ENCODE measurements around the gene VAC14. TPM values are rescaled to one million over a fixed set of nuclear protein-coding genes. Genes with fewer than 3 reads are reported as not detected.

VAC14 gene
- total RNA-seq, 1 donor from 2014 or later = 36.3 TPM

- no peak for DNase-seq
- H3K36me3 Mint-ChIP-seq (ENCODE audit: low read depth) = peaks cover 26% of the 10 kb centered on the region
- H3K27me3 Mint-ChIP-seq = no peaks in the 10 kb centered on the region
- peak overlapping the region; percentile 71 for H3K27ac Mint-ChIP-seq
- intact Hi-C loops (cut with micrococcal nuclease) = no loop called here
- peaks cover 55% of the 10 kb centered on the region for H3K4me1 Mint-ChIP-seq
- no peaks in the 10 kb centered on the region for H3K9me3 Mint-ChIP-seq
- H3K4me3 Mint-ChIP-seq = no peak overlapping the region
Observed at GRCh38 chr16:70740174-70740913, 60.6 kb downstream of the VAC14 start.

DNA sequence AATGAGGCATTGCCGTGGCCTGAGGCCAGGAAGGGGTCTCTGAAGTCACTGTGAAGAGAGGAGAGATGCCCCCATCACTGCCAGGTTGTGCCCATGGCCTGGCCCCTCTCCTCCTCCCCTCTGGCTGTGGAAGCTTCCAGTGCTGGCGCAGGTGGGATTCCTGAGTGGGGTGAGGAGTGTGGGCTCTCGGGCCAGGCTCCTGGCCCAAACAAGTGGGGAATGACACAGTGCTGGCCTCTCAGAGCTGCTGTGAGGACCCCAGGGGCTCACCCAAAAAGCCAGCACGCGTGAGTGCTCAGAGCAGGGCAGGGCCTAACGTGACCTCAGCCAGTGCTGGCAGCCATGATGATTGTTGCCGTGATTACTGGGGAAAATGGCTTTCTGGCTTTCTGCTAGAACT is 61.6 kb downstream of the VAC14 start:
- H3K4me1 Mint-ChIP-seq = peaks cover 60% of the 10 kb centered on the region
- H3K27ac Mint-ChIP-seq = peak overlapping the region; percentile 99
- H3K36me3 Mint-ChIP-seq (ENCODE audit: low read depth) = peaks cover 33% of the 10 kb centered on the region
- no peaks in the 10 kb centered on the region for H3K27me3 Mint-ChIP-seq
- H3K4me3 Mint-ChIP-seq = no peak overlapping the region
- no peaks in the 10 kb centered on the region for H3K9me3 Mint-ChIP-seq
- intact Hi-C loops (cut with micrococcal nuclease) = loop anchor here (5.0 kb wide), 1 partner anchor 42 kb away; no protein-coding TSS in a partner anchor
- DNase-seq = peak; percentile 60

DNA sequence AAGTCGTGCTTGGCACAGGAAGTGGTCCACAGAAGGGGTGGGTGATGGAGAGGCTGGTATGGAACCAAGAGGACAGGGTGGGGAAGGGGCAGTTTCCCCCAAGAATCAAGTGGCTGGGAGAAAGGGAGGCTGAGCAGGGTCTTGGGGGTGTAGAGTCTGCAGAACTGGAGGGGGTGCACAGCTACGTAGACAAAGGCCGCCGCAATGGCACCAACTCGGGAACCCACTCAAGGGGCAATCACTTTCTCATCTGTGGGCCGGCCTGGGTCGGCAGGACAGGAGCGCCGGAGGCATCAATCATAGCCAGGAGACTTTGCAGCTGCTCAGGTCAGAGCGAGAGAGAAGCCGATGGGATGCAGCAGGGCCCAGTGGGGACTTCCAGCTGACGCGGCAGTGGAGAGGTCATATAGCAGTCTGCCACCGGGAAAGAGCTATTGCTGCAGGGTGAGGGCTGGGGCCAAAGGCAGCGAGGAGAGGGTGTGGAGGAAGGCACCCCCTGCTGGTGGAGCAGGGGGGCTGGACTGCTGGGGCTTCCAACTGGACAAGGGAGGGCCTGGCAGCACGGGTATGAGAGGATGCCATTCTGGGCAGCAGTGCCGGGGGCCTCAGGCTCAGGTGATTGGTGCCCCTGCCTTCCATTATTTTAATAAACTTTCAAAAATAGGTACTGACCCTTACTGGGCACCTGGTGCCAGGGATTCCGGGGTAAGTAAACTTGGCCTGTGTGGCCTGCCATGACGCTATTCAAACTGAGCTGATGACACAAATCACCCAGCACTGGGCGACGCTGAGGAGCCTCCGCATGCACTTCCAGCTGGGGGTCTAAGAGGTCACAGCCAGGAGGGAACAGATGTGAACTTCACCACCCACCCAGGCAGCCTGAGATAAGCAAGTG is 62.6 kb downstream of the VAC14 start:
- H3K9me3 Mint-ChIP-seq = no peaks in the 10 kb centered on the region
- peak overlapping the region; percentile 85 for H3K4me3 Mint-ChIP-seq
- no peaks in the 10 kb centered on the region for H3K27me3 Mint-ChIP-seq
- DNase-seq = peak; percentile 78
- H3K4me1 Mint-ChIP-seq = peaks cover 60% of the 10 kb centered on the region
- peaks cover 30% of the 10 kb centered on the region for H3K36me3 Mint-ChIP-seq (ENCODE audit: low read depth)
- peak overlapping the region; percentile 99 for H3K27ac Mint-ChIP-seq
- intact Hi-C loops (cut with micrococcal nuclease) = loop anchor here (1.0 to 5.0 kb wide), 2 partner anchors 41 to 63 kb away; partner anchors contain the start of gene VAC14

GRCh38 chr16:70737377-70738082 is 63.4 kb downstream of the VAC14 start:
- no peaks in the 10 kb centered on the region for H3K9me3 Mint-ChIP-seq

DNA sequence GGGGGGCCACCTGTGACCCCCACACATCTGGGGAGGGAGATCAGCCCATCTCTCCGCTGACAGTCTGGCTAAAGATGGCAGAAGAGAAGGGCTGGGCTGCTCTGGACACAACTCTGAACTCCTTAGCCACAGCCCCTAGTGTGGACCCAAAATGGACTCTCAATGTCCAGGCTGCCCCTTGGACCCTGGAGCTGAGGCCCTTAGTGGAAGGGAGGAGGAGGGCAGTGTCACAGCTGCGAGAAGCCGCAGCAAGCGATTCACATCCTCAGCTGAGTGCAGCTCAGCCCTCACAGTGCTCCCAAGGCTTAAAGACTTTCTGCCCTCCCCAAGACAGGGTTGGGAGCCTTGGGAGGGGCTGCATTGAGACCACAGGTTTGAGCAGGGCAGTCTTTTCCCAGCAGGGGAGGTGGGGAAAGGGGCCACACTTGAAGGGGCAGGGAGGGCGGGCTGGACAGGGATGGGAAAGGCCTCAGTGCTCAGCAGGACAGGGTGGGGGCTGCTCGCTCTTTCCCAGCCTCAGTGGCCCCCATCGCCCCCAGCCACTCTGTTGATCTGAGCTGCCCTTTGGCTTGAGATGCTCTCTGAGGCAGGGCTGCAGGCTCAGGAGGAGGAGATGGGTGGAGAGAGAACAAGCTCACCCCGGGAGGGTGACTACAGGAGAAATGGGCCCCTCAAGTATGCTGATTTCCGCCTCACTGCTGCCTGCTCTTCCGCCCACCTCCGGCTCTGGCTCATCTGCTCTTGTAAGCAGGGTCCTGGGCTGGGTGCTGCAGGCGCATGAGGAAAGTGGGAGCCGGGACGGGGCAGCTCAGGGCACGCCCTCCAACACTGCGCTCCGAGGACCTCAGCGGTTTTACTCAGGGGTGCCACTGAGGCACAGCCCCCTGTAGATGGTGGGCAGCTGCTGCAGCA is 64.2 kb downstream of the VAC14 start:
- peak overlapping the region; percentile 85 for H3K4me3 Mint-ChIP-seq
- H3K27me3 Mint-ChIP-seq = no peaks in the 10 kb centered on the region
- H3K9me3 Mint-ChIP-seq = no peaks in the 10 kb centered on the region
- intact Hi-C loops (cut with micrococcal nuclease) = loop anchor here (1.0 to 5.0 kb wide), 3 partner anchors 10 to 39 kb away; no protein-coding TSS in a partner anchor
- DNase-seq = peak; percentile 69
- H3K36me3 Mint-ChIP-seq (ENCODE audit: low read depth) = peaks cover 27% of the 10 kb centered on the region
- peak overlapping the region; percentile 99 for H3K27ac Mint-ChIP-seq
- H3K4me1 Mint-ChIP-seq = peaks cover 60% of the 10 kb centered on the region

More at GRCh38 chr16:70737377-70738082, 63.4 kb downstream of the VAC14 start:
- H3K4me3 Mint-ChIP-seq = peak overlapping the region; percentile 85
- peaks cover 60% of the 10 kb centered on the region for H3K4me1 Mint-ChIP-seq
- H3K27me3 Mint-ChIP-seq = no peaks in the 10 kb centered on the region
- intact Hi-C loops (cut with micrococcal nuclease) = loop anchor here (1.0 to 5.0 kb wide), 4 partner anchors 9 to 64 kb away; partner anchors contain the start of gene VAC14
- peaks cover 25% of the 10 kb centered on the region for H3K36me3 Mint-ChIP-seq (ENCODE audit: low read depth)
- H3K27ac Mint-ChIP-seq = peak overlapping the region; percentile 99
- DNase-seq = peak; percentile 95

- H3K4me1 Mint-ChIP-seq = peaks cover 52% of the 10 kb centered on the region
- peak; percentile 64 for DNase-seq
- H3K4me3 Mint-ChIP-seq = no peak overlapping the region
- peak overlapping the region; percentile 8 for H3K27ac Mint-ChIP-seq
- no peaks in the 10 kb centered on the region for H3K9me3 Mint-ChIP-seq
- intact Hi-C loops (cut with micrococcal nuclease) = loop anchor here (5.0 kb wide), 1 partner anchor 38 kb away; no protein-coding TSS in a partner anchor
- peaks cover 31% of the 10 kb centered on the region for H3K36me3 Mint-ChIP-seq (ENCODE audit: low read depth)
- no peaks in the 10 kb centered on the region for H3K27me3 Mint-ChIP-seq
Observed at GRCh38 chr16:70735141-70735979, 65.6 kb downstream of the VAC14 start.

- peaks cover 34% of the 10 kb centered on the region for H3K36me3 Mint-ChIP-seq (ENCODE audit: low read depth)
- H3K27me3 Mint-ChIP-seq = no peaks in the 10 kb centered on the region
- intact Hi-C loops (cut with micrococcal nuclease) = loop anchor here (5.0 kb wide), 1 partner anchor 37 kb away; no protein-coding TSS in a partner anchor
- H3K9me3 Mint-ChIP-seq = no peaks in the 10 kb centered on the region
- DNase-seq = no peak
- H3K4me3 Mint-ChIP-seq = no peak overlapping the region
- H3K4me1 Mint-ChIP-seq = peaks cover 48% of the 10 kb centered on the region
- peak overlapping the region; percentile 34 for H3K27ac Mint-ChIP-seq
Observed at GRCh38 chr16:70734522-70735095, 66.3 kb downstream of the VAC14 start.

DNA sequence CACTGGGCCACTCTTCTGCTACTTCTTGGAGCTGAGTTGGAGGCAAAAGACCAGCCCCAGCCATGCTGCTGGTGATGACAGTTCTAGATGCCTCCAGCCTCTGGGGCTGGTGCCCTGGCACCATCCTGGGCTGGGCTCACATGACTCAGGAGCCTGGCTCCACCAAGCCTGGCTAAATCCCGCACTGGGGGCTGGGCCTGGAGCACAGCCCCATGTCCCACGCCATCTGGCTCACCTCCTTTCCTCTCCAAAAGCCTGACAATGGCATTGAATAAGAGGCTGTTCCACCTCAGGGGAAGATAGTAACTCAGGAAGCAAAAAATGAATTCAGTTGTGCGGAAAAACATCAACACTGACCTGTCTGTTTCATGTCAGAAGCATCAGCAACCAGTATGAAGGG is 70.0 kb downstream of the VAC14 start:
- Mint-ChIP-seq H3K4me1 (peaks cover 14% of the 10 kb centered on the region), H3K27ac (no peak overlapping the region)
- intact Hi-C loops (cut with micrococcal nuclease) = no loop called here

GRCh38 chr16:70730031-70730430 is 70.9 kb downstream of the VAC14 start:
- Mint-ChIP-seq H3K27me3 (no peaks in the 10 kb centered on the region), H3K27ac (no peak overlapping the region), H3K9me3 (no peaks in the 10 kb centered on the region), H3K4me3 (no peak overlapping the region), H3K36me3 (ENCODE audit: low read depth) (peaks cover 26% of the 10 kb centered on the region), H3K4me1 (peaks cover 9% of the 10 kb centered on the region)
- no peak for DNase-seq
- intact Hi-C loops (cut with micrococcal nuclease) = no loop called here

More for the DNA sequence above, 70.0 kb downstream of the VAC14 start:
- Mint-ChIP-seq H3K4me3 (no peak overlapping the region), H3K9me3 (no peaks in the 10 kb centered on the region), H3K36me3 (ENCODE audit: low read depth) (peaks cover 29% of the 10 kb centered on the region), H3K27me3 (no peaks in the 10 kb centered on the region)
- DNase-seq = no peak

- intact Hi-C loops (cut with micrococcal nuclease) = no loop called here
- DNase-seq = no peak
- Mint-ChIP-seq H3K4me1 (peaks cover 5% of the 10 kb centered on the region), H3K4me3 (no peak overlapping the region), H3K36me3 (ENCODE audit: low read depth) (peaks cover 19% of the 10 kb centered on the region), H3K9me3 (no peaks in the 10 kb centered on the region), H3K27ac (no peak overlapping the region), H3K27me3 (no peaks in the 10 kb centered on the region)
Observed at GRCh38 chr16:70729292-70729691, 71.7 kb downstream of the VAC14 start.

GRCh38 chr16:70728150-70728549 is 72.8 kb downstream of the VAC14 start:
- intact Hi-C loops (cut with micrococcal nuclease) = no loop called here
- DNase-seq = no peak
- Mint-ChIP-seq H3K36me3 (ENCODE audit: low read depth) (peaks cover 18% of the 10 kb centered on the region), H3K4me3 (no peak overlapping the region), H3K9me3 (no peaks in the 10 kb centered on the region), H3K27ac (no peak overlapping the region), H3K4me1 (peaks cover 5% of the 10 kb centered on the region), H3K27me3 (no peaks in the 10 kb centered on the region)
